ENCODE results near the gene TTC27. TPM values are rescaled to one million over a fixed set of nuclear protein-coding genes. Genes with fewer than 3 reads are reported as not detected.
A peak's percentile ranks its signal among the peaks of the same experiment; 100 is the strongest.

The TTC27 gene
- total and polyA plus RNA-seq, 2 of the 13 experiments (the other 11 are each of a cell fraction or from before 2014, with no cell fraction given): 26.7 to 44.7 TPM

DNA sequence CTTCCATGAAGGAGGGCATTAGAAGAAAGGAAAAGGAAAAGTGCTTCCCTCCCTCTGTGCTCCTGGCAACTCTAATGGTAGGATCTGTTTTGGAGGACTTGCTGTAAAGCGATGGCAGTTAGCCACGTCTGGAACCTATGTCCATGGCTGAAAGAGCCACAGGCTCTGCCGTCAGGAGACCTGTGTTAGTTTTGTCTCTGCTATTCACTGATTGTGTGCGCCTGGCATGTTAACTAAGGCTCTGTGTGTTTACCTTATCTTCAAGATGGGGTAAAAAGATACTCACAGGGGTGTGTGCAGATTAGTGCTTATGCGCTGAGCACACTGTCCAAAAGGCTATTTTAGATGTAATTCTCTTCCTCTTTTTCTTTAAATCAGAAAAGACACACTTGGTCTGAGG, 209.1 kb downstream of the TTC27 start:
- in situ Hi-C loops (cut with HindIII; ENCODE audit: extremely low pct_ligation_motif_present, low pct_unique_long_range_greater_than_20kb): no loop called here

DNA sequence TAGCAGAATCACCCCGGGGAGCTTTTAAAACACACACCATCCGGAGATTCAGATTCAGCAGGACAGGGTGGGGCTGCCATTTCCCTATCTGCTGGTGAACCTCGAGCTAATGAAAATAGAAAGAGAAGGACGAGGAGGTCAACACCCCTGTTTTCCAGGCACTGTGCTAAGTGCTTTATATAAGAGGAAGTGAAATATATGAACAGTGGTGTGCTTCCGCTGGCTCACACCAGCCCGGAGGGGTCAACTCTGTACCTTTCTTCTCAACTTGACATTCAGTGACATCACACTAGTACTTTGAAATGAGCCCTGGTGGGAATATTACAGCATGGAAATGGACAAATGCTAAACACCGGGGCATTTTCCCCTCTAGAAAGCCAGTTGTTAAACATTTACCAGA, 210.6 kb downstream of the TTC27 start:
- ATAC-seq: peak; percentile 33; the same call in 2 of the 3 replicates
- POLR2A ChIA-PET: no interaction called here
- DNase-seq (ENCODE audit: low spot score): no peak
- TF ChIP-seq HMG20A (CRISPR knock-in tag; IDR thresholded peaks at IDR 0.05; ENCODE audit: borderline replicate concordance) (no peak), MTF1 (CRISPR knock-in tag; IDR thresholded peaks at IDR 0.05) (no peak), RBM22 (optimal IDR thresholded peaks at IDR 0.05; ENCODE audit: low read length) (no peak), ZNF547 (CRISPR knock-in tag; IDR thresholded peaks at IDR 0.05) (no peak), TAF1 (CRISPR knock-in tag; IDR thresholded peaks at IDR 0.05) (no peak), ZNF891 (CRISPR knock-in tag; IDR thresholded peaks at IDR 0.05) (0 out of 2 replicates have a peak, but pooled peaks have one; percentile 0), ZSCAN21 (CRISPR knock-in tag; IDR thresholded peaks at IDR 0.05; ENCODE audit: borderline replicate concordance) (no peak), GABPA (IDR thresholded peaks at IDR 0.05; ENCODE audit: low read depth, low read length) (no peak), GABPA (CRISPR knock-in tag; IDR thresholded peaks at IDR 0.05; ENCODE audit: low read depth) (peak; percentile 60; the same call in 1 of the 2 replicates)
- TF ChIP-seq, protein P1, sequence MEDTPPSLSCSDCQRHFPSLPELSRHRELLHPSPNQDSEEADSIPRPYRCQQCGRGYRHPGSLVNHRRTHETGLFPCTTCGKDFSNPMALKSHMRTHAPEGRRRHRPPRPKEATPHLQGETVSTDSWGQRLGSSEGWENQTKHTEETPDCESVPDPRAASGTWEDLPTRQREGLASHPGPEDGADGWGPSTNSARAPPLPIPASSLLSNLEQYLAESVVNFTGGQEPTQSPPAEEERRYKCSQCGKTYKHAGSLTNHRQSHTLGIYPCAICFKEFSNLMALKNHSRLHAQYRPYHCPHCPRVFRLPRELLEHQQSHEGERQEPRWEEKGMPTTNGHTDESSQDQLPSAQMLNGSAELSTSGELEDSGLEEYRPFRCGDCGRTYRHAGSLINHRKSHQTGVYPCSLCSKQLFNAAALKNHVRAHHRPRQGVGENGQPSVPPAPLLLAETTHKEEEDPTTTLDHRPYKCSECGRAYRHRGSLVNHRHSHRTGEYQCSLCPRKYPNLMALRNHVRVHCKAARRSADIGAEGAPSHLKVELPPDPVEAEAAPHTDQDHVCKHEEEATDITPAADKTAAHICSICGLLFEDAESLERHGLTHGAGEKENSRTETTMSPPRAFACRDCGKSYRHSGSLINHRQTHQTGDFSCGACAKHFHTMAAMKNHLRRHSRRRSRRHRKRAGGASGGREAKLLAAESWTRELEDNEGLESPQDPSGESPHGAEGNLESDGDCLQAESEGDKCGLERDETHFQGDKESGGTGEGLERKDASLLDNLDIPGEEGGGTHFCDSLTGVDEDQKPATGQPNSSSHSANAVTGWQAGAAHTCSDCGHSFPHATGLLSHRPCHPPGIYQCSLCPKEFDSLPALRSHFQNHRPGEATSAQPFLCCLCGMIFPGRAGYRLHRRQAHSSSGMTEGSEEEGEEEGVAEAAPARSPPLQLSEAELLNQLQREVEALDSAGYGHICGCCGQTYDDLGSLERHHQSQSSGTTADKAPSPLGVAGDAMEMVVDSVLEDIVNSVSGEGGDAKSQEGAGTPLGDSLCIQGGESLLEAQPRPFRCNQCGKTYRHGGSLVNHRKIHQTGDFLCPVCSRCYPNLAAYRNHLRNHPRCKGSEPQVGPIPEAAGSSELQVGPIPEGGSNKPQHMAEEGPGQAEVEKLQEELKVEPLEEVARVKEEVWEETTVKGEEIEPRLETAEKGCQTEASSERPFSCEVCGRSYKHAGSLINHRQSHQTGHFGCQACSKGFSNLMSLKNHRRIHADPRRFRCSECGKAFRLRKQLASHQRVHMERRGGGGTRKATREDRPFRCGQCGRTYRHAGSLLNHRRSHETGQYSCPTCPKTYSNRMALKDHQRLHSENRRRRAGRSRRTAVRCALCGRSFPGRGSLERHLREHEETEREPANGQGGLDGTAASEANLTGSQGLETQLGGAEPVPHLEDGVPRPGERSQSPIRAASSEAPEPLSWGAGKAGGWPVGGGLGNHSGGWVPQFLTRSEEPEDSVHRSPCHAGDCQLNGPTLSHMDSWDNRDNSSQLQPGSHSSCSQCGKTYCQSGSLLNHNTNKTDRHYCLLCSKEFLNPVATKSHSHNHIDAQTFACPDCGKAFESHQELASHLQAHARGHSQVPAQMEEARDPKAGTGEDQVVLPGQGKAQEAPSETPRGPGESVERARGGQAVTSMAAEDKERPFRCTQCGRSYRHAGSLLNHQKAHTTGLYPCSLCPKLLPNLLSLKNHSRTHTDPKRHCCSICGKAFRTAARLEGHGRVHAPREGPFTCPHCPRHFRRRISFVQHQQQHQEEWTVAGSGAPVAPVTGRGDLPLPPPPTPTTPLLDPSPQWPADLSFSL (CRISPR knock-in tag; IDR thresholded peaks at IDR 0.05): no peak

More for the DNA sequence above, 209.1 kb downstream of the TTC27 start:
- WGBS (ENCODE audit: low lambda C conversion rate): 40% methylated on average over 5 of the region's 5 CpGs
- H2AFZ ChIP-seq (ENCODE audit: low read length): no peak overlapping the region
- no peak overlapping the region for H3K4me2 ChIP-seq (ENCODE audit: low read depth, low read length)
- no peaks in the 10 kb centered on the region for H3K9me3 ChIP-seq (ENCODE audit: low read length)
- no TSS peak for BruUV-seq (replicated peaks)
- ATAC-seq (no peak), DNase-seq (ENCODE audit: low spot score) (no peak), FAIRE-seq (no peak)
- intact Hi-C loops (cut with micrococcal nuclease; ENCODE audit: unreplicated experiment): no loop called here
- no peaks in the 10 kb centered on the region for H3K79me2 ChIP-seq (ENCODE audit: insufficient read depth, low read length)
- H3K4me3 ChIP-seq (replicated peaks in 1 of 3; ENCODE audit: insufficient read depth in 1 of 3, low read depth in 2 of 3, low read length in 3 of 3): no peak overlapping the region
- ChIA-PET POLR2A (no interaction called here), CTCF (ENCODE audit: low intra/inter-chr PET ratio, low total read pairs) (no interaction called here)
- no peak overlapping the region for H3K9ac ChIP-seq (ENCODE audit: insufficient read depth, low read depth, low read length)
- no peaks in the 10 kb centered on the region for H3K36me3 ChIP-seq (replicated peaks in 1 of 2; ENCODE audit: control insufficient read depth in 1 of 2, insufficient read depth in 2 of 2, low read length in 2 of 2)
- H3K4me1 ChIP-seq (ENCODE audit: insufficient read depth, low read length): peaks cover 8% of the 10 kb centered on the region; the same call in 1 of the 2 replicates
- TF ChIP-seq NFE2 (CRISPR knock-in tag; IDR thresholded peaks at IDR 0.05): no peak
- TF ChIP-seq SNAPC2 (CRISPR knock-in tag; IDR thresholded peaks at IDR 0.05): no peak
- no peak for TF ChIP-seq POLR2G (IDR thresholded peaks at IDR 0.05; ENCODE audit: low read depth, low read length)
- no peak for TF ChIP-seq KLF11 (CRISPR knock-in tag; IDR thresholded peaks at IDR 0.05)
- TF ChIP-seq ZMYM4 (CRISPR knock-in tag; IDR thresholded peaks at IDR 0.05): no peak
- no peak for TF ChIP-seq SP5 (CRISPR knock-in tag; IDR thresholded peaks at IDR 0.05; ENCODE audit: borderline replicate concordance, low read depth)
- no peak for TF ChIP-seq ZNF333 (CRISPR knock-in tag; IDR thresholded peaks at IDR 0.05; ENCODE audit: borderline replicate concordance)
- TF ChIP-seq ARNT2 (CRISPR knock-in tag; IDR thresholded peaks at IDR 0.05; ENCODE audit: low read depth): no peak
- no peak for TF ChIP-seq MLLT10 (CRISPR knock-in tag; IDR thresholded peaks at IDR 0.05)
- peaks cover 0 to 22% of the 10 kb centered on the region in 2 experiments; a peak in 3 of 5 replicates for H3K27me3 ChIP-seq (ENCODE audit: control insufficient read depth in 1 of 2, insufficient read depth in 2 of 2, low read length in 2 of 2)
- no peaks in the 10 kb centered on the region for H4K20me1 ChIP-seq (ENCODE audit: insufficient read depth, low read length)
- no peak overlapping the region for H3K27ac ChIP-seq (ENCODE audit: extremely low read length, insufficient read depth, low read length)

More for the DNA sequence above, 210.6 kb downstream of the TTC27 start:
- Histone ChIP-seq H3K36me3 (replicated peaks in 1 of 2; ENCODE audit: control insufficient read depth in 1 of 2, insufficient read depth in 2 of 2, low read length in 2 of 2) (no peaks in the 10 kb centered on the region), H3K27ac (ENCODE audit: extremely low read length, insufficient read depth, low read length) (no peak overlapping the region), H3K79me2 (ENCODE audit: insufficient read depth, low read length) (no peaks in the 10 kb centered on the region), H3K4me1 (ENCODE audit: insufficient read depth, low read length) (peaks cover 8% of the 10 kb centered on the region; the same call in 1 of the 2 replicates), H3K27me3 (ENCODE audit: control insufficient read depth in 1 of 2, insufficient read depth in 2 of 2, low read length in 2 of 2) (peaks cover 2 to 22% of the 10 kb centered on the region in 2 experiments; a peak in 3 of 5 replicates), H3K4me3 (replicated peaks in 1 of 3; ENCODE audit: insufficient read depth in 1 of 3, low read depth in 2 of 3, low read length in 3 of 3) (no peak overlapping the region), H4K20me1 (ENCODE audit: insufficient read depth, low read length) (no peaks in the 10 kb centered on the region), H3K9me3 (ENCODE audit: low read length) (no peaks in the 10 kb centered on the region), H2AFZ (ENCODE audit: low read length) (no peak overlapping the region), H3K9ac (ENCODE audit: insufficient read depth, low read depth, low read length) (no peak overlapping the region), H3K4me2 (ENCODE audit: low read depth, low read length) (no peak overlapping the region)
- BruUV-seq (replicated peaks): no TSS peak
- intact Hi-C loops (cut with micrococcal nuclease; ENCODE audit: unreplicated experiment): no loop called here
- in situ Hi-C loops (cut with HindIII; ENCODE audit: extremely low pct_ligation_motif_present, low pct_unique_long_range_greater_than_20kb): no loop called here
- WGBS (ENCODE audit: low lambda C conversion rate): 25% methylated on average over 7 of the region's 7 CpGs
- FAIRE-seq: no peak
- CTCF ChIA-PET (ENCODE audit: low intra/inter-chr PET ratio, low total read pairs): no interaction called here

All from HepG2 (cell line).